Kidney (tissue), 14 donors: ENCODE data around the gene AP4M1. TPM values are rescaled to one million over a fixed set of nuclear protein-coding genes. Genes with fewer than 3 reads are reported as not detected.

Experiments used
- DNase-seq, 5 donors: peaks; one replicate each; pipeline ENCODE4 v3.0.0-alpha.2; 2013 to 2020
- FAIRE-seq: peaks from 2 replicates; lab custom pipeline; 2012; peaks lifted over from hg19 to GRCh38; lab: Jason Lieb, UNC
- H3K27ac ChIP-seq, 2 donors: one replicate each; pipeline ENCODE4 v1.7.0; 2013; ENCODE audit warnings: low read depth in 2 of 2, low read length in 2 of 2, inconsistent platforms in 1 of 2
- H3K27me3 ChIP-seq: one replicate; pipeline ENCODE4 v1.7.1; 2013; ENCODE audit warnings: low read length, inconsistent platforms; ENCODE audit not compliant: control insufficient read depth, insufficient read depth
- H3K36me3 ChIP-seq, 3 donors: one replicate each; pipeline versions ENCODE4 v1.7.0 to v1.7.1; 2013; ENCODE audit warnings: low read length in 3 of 3, control low read depth in 1 of 3, inconsistent platforms in 1 of 3; ENCODE audit not compliant: insufficient read depth in 3 of 3, control insufficient read depth in 2 of 3
- H3K4me1 ChIP-seq, 3 donors: one replicate each; pipeline versions ENCODE4 v1.7.0 to v1.7.1; 2013; ENCODE audit warnings: low read length in 3 of 3, inconsistent platforms in 1 of 3, low read depth in 1 of 3; ENCODE audit not compliant: control insufficient read depth in 2 of 3, insufficient read depth in 2 of 3
- H3K4me3 ChIP-seq, 3 donors: one replicate each; pipeline versions ENCODE4 v1.7.0 to v1.8.1; 2013; ENCODE audit warnings: low read length in 3 of 3, control low read depth in 1 of 3, inconsistent platforms in 1 of 3
- H3K9ac ChIP-seq, 3 donors: one replicate each; pipeline versions ENCODE4 v1.7.0 to v1.7.1; 2013; ENCODE audit warnings: low read length in 3 of 3, control low read depth in 1 of 3, inconsistent platforms in 1 of 3
- H3K9me3 ChIP-seq, 3 donors: one replicate each; pipeline versions ENCODE4 v1.7.0 to v1.7.1; 2013; ENCODE audit warnings: low read length in 3 of 3, control low read depth in 1 of 3, inconsistent platforms in 1 of 3; ENCODE audit not compliant: control insufficient read depth in 2 of 3, insufficient read depth in 1 of 3
- intact Hi-C: fragments of 100-400 bp; cut with DNase I; formaldehyde crosslinking; loops from one replicate; pipeline ENCODE4 v1.11.1; 2022
- polyA plus RNA-seq: library from polyadenylated mRNA; stranded (reverse); fragments of 350-450 nt; fragmentation: Illumina TruSeq; extraction: RNeasy Lipid Tissue Mini Kit (QIAGEN cat#74804); gene quantifications from one replicate; pipeline ENCODE4 v1.2.3, GENCODE V29; 2014; ENCODE audit warnings: low read depth, low replicate concordance; ENCODE audit not compliant: insufficient read depth
- total RNA-seq: library from RNA; stranded (reverse); fragmentation: NEBNext Ultra II Directional; extraction: Animal tissue kit (Norgen Biotek cat#: 25700); gene quantifications from one replicate; pipeline ENCODE4 v1.2.1, GENCODE V29; 2021
- TF ChIP-seq, protein P1 (sequence below): IDR thresholded peaks from 3 replicates; pipeline ENCODE4 v1.5.1; 2012; ENCODE audit warnings: mild to moderate bottlenecking, moderate library complexity, borderline replicate concordance; ENCODE audit not compliant: insufficient read depth; ENCODE audit errors: extremely low read depth
- donor health status: control.
- donor health status: control.
- donor health status: control.
- donor health status: control.
- donor health status: control.
- donor health status: DM: yes; HTN: yes; CAD: no.
- donor health status: Normal renal cell carcinoma (clear cell type).

AP4M1 gene
- total and polyA plus RNA-seq, 2 donors from 2014 or later = 16.4 to 22.8 TPM

DNA sequence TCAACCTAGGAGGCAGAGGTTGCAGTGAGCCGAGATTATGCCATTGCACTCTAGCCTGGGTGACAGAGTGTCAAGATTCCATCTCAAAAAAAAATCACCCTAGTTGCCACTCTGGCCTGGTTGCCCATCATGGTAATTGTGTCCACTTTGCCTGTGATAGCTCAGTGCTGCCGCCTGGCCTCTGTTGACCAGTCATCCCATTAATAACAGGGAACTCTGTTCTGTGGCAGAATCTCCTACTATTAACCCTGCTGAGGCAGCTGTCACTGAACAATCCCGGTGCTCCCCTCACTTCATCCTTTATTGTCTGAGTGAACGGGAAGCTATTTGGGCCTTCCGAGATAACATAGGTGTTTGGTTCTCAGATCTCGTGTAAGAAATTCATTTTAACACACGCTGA, 34.5 kb upstream of the AP4M1 start:
- no peak overlapping the region for H3K9ac ChIP-seq
- no peaks in the 10 kb centered on the region for H3K4me1 ChIP-seq
- intact Hi-C loops = no loop called here
- FAIRE-seq (no peak), DNase-seq (no peak)
- no peaks in the 10 kb centered on the region for H3K27me3 ChIP-seq
- H3K9me3 ChIP-seq = peaks cover 9 to 20% (median 11%) of the 10 kb centered on the region in 3 donors
- TF ChIP-seq, protein P1, sequence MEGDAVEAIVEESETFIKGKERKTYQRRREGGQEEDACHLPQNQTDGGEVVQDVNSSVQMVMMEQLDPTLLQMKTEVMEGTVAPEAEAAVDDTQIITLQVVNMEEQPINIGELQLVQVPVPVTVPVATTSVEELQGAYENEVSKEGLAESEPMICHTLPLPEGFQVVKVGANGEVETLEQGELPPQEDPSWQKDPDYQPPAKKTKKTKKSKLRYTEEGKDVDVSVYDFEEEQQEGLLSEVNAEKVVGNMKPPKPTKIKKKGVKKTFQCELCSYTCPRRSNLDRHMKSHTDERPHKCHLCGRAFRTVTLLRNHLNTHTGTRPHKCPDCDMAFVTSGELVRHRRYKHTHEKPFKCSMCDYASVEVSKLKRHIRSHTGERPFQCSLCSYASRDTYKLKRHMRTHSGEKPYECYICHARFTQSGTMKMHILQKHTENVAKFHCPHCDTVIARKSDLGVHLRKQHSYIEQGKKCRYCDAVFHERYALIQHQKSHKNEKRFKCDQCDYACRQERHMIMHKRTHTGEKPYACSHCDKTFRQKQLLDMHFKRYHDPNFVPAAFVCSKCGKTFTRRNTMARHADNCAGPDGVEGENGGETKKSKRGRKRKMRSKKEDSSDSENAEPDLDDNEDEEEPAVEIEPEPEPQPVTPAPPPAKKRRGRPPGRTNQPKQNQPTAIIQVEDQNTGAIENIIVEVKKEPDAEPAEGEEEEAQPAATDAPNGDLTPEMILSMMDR = no peak
- H3K27ac ChIP-seq = no peak overlapping the region
- peaks cover 32 to 45% (median 34%) of the 10 kb centered on the region in 3 donors for H3K36me3 ChIP-seq
- H3K4me3 ChIP-seq = no peak overlapping the region

DNA sequence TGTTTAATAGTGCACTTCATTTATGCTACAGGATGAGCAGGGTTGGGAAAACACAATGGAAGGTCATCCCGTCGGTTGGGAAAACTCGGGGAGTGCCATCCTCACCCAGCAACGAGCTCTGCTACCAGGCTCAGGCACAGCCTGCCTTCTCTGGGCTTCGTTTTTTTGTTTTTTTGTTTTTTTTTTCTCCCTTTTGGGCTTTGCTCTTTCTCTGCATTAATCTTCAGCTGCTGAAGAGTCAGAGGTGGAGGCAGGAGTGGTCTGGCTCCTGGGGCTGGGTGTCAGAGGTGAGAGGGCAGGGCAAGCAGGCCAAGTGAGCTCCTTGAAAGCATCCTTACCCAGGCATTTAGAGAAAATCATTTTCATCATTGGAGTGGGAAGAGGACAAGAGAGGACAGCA, 31.5 kb upstream of the AP4M1 start:
- intact Hi-C loops = no loop called here

DNA sequence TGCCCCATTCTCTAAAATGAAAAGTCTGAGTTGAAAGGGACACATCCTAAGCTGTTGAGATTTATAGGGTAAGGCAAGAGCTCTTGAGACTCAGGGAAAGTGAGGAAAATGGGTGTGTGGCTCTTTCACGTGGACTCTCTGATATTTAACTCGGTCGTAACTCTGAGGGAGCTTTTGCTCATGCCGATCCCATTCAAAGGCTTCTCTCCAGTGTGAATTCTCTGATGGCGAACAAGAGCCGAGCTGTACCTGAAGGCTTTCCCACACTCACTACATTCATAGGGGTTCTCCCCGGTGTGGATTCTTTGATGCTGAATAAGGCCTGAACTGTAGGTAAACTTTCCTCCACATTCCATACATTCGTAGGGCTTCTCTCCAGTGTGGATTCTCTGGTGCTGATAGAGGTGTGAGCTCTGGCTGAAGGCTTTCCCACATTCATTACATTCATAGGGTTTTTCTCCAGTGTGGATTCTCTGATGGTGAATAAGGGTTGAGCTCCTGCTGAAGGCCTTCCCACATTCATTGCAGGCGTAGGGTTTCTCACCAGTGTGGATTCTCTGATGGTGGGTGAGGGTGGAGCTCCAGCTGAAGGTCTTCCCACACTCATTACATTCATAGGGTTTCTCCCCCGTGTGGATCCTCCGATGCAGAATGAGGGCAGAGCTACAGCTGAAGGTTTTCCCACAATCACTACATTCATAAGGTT, 30.3 kb upstream of the AP4M1 start:
- Histone ChIP-seq H3K9me3 (peaks cover 11 to 26% (median 14%) of the 10 kb centered on the region in 3 donors), H3K4me1 (no peaks in the 10 kb centered on the region), H3K27ac (no peak overlapping the region), H3K9ac (no peak overlapping the region), H3K27me3 (no peaks in the 10 kb centered on the region), H3K36me3 (peaks cover 49 to 61% (median 50%) of the 10 kb centered on the region in 3 donors), H3K4me3 (no peak overlapping the region)
- intact Hi-C loops = no loop called here
- FAIRE-seq (no peak), DNase-seq (no peak)
- TF ChIP-seq, protein P1 = no peak

More for the DNA sequence above, 31.5 kb upstream of the AP4M1 start:
- no peak for DNase-seq
- H3K27ac ChIP-seq = no peak overlapping the region
- no peaks in the 10 kb centered on the region for H3K4me1 ChIP-seq
- FAIRE-seq = no peak
- H3K36me3 ChIP-seq = peaks cover 41 to 59% (median 43%) of the 10 kb centered on the region in 3 donors
- TF ChIP-seq, protein P1 = no peak
- H3K27me3 ChIP-seq = no peaks in the 10 kb centered on the region
- no peak overlapping the region for H3K4me3 ChIP-seq
- no peak overlapping the region for H3K9ac ChIP-seq
- H3K9me3 ChIP-seq = peaks cover 11 to 26% (median 14%) of the 10 kb centered on the region in 3 donors

DNA sequence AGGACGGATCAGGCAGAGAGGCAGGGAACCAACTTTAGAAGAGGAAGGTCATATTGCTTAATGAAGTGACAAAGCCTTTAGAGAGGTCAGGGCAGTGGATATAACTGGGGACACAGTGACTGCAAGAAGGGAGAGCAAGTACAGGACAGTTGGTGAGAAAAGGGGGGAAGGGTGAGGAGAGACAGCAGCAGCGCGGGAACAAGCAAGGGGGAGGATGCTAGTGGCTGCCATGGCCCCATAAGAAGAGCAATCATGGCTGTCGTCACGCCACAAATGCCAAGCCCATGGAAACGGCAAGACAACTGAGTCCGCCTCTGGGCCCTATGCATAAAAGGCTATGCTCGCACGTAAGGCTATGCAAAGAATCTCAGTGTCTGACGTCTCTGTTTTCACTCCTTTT, 29.0 kb upstream of the AP4M1 start:
- H3K4me1 ChIP-seq = no peaks in the 10 kb centered on the region
- H3K9me3 ChIP-seq = peaks cover 11 to 26% (median 16%) of the 10 kb centered on the region in 3 donors
- H3K27me3 ChIP-seq = no peaks in the 10 kb centered on the region
- peaks cover 49 to 61% (median 53%) of the 10 kb centered on the region in 3 donors for H3K36me3 ChIP-seq
- no peak overlapping the region for H3K4me3 ChIP-seq
- H3K27ac ChIP-seq = no peak overlapping the region
- no peak for DNase-seq
- no peak overlapping the region for H3K9ac ChIP-seq
- intact Hi-C loops = no loop called here
- TF ChIP-seq, protein P1 = no peak
- no peak for FAIRE-seq
